Right lobe of liver (tissue), 6 donors: ENCODE results near the gene VAV2. TPM values are rescaled to one million over a fixed set of nuclear protein-coding genes. Genes with fewer than 3 reads are reported as not detected.
"Not testable (repeated sequence)": the region's sequence is repeated elsewhere in the genome, so short reads cannot be mapped to it uniquely, and the experiment has no call there.

Source experiments
- ATAC-seq, 4 donors: fragments of 200-7000 bp; cut with Tn5 transposase; one replicate each; pipeline ENCODE4 v1.9.1; 2020; ENCODE audit warnings: mild to moderate bottlenecking in 4 of 4, moderate library complexity in 4 of 4
- DNase-seq, 3 donors: peaks; one replicate each; pipeline ENCODE4 v3.0.0-alpha.2; 2020
- H3K27ac ChIP-seq, 3 donors: fragments of 200-600 bp; one replicate each; pipeline ENCODE4 v1.8.0; 2022
- H3K27me3 ChIP-seq, 2 donors: fragments of 200-600 bp; one replicate each; pipeline ENCODE4 v1.8.0; 2022
- H3K36me3 ChIP-seq, 4 donors: fragments of 200-600 bp; sonication (generic) in 1 of 4; one replicate each; pipeline versions ENCODE4 v1.5.1 to v1.8.0; 2017 to 2022; ENCODE audit warnings: control low read depth in 1 of 4
- H3K4me1 ChIP-seq, 4 donors: fragments of 200-600 bp; sonication (generic) in 1 of 4; one replicate each; pipeline versions ENCODE4 v1.5.1 to v1.8.0; 2017 to 2022; ENCODE audit warnings: control low read depth in 1 of 4
- H3K4me3 ChIP-seq, 3 donors: fragments of 200-600 bp; one replicate each; pipeline ENCODE4 v1.8.0; 2022
- H3K9me3 ChIP-seq, 4 donors: fragments of 200-600 bp; sonication (generic) in 1 of 4; one replicate each; pipeline versions ENCODE4 v1.5.1 to v1.8.0; 2017 to 2022; ENCODE audit warnings: control low read depth in 1 of 4
- POLR2A ChIP-seq: fragments of 450-650 bp; IDR thresholded peaks from one replicate; pipeline ENCODE4 v1.6.1; 2017; ENCODE audit warnings: antibody characterized with exemption, mild to moderate bottlenecking
- WGBS: methylation state at CpG from one replicate; pipeline ENCODE4 v1.1.6; 2018; ENCODE audit warnings: low coverage, low lambda C conversion rate; ENCODE audit not compliant: insufficient coverage; ENCODE audit errors: missing lambda C conversion rate; 5-methylcytosine and 5-hydroxymethylcytosine counted together
- intact Hi-C, 2 donors: fragments of 100-400 bp; cut with DNase I; formaldehyde crosslinking; loops; one replicate each; pipeline versions ENCODE4 v1.11.2 to v1.14.1; 2022
- total RNA-seq, 6 experiments: library from RNA; depleted of rRNA in 2 of 6; stranded (reverse); fragments of >200 nt in 2 of 6; fragmentation: NEBNext Ultra II Directional in 3 of 6; extraction: Animal tissue kit (Norgen Biotek cat#: 25700) in 3 of 6; gene quantifications; one replicate each; pipeline versions ENCODE4 v1.1.0 to v1.2.4, GENCODE V29; 2016 to 2023
- TF ChIP-seq, protein P1 (sequence below), 4 donors: fragments of 200-600 bp in 3 of 4; fragments of 450-650 bp in 1 of 4; IDR thresholded peaks; one replicate each; pipeline versions ENCODE4 v1.5.1 to v1.8.0; 2016 to 2022; ENCODE audit warnings: antibody characterized with exemption in 4 of 4, mild to moderate bottlenecking in 2 of 4
- donor health status: DM: no; HTN: yes; CAD: no.
- donor health status: DM: no; HTN: no; CAD: no.
- donor health status: DM: no; HTN: no; CAD: no.
- donor health status: DM: no; HTN: yes; CAD: no.
- donor health status: DM: no; HTN: yes; CAD: no.

Gene VAV2
- total RNA-seq, 6 experiments from 2014 or later, result 30.1 to 44.3 (median 34.9) TPM

GRCh38 chr9:133905493-133905892 is 86.6 kb downstream of the VAV2 start:
- Histone ChIP-seq H3K9me3 (no peaks in the 10 kb centered on the region), H3K27me3 (no peaks in the 10 kb centered on the region), H3K27ac (no peak overlapping the region), H3K36me3 (no peaks in the 10 kb centered on the region), H3K4me1 (no peaks in the 10 kb centered on the region), H3K4me3 (no peak overlapping the region)
- ATAC-seq, result no peak
- no CpG with 5 or more reads among the region's 6 CpGs for WGBS
- TF ChIP-seq, protein P1, sequence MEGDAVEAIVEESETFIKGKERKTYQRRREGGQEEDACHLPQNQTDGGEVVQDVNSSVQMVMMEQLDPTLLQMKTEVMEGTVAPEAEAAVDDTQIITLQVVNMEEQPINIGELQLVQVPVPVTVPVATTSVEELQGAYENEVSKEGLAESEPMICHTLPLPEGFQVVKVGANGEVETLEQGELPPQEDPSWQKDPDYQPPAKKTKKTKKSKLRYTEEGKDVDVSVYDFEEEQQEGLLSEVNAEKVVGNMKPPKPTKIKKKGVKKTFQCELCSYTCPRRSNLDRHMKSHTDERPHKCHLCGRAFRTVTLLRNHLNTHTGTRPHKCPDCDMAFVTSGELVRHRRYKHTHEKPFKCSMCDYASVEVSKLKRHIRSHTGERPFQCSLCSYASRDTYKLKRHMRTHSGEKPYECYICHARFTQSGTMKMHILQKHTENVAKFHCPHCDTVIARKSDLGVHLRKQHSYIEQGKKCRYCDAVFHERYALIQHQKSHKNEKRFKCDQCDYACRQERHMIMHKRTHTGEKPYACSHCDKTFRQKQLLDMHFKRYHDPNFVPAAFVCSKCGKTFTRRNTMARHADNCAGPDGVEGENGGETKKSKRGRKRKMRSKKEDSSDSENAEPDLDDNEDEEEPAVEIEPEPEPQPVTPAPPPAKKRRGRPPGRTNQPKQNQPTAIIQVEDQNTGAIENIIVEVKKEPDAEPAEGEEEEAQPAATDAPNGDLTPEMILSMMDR (IDR thresholded peaks at IDR 0.05), result no peak
- no peak for TF ChIP-seq POLR2A
- intact Hi-C loops, result no loop called here
- no peak for DNase-seq

- peak in 2 of 4 donors; percentile 4 to 16 for ATAC-seq
- Histone ChIP-seq H3K36me3 (no peaks in the 10 kb centered on the region), H3K4me1 (no peaks in the 10 kb centered on the region), H3K9me3 (no peaks in the 10 kb centered on the region), H3K27me3 (no peaks in the 10 kb centered on the region), H3K4me3 (no peak overlapping the region), H3K27ac (no peak overlapping the region)
- intact Hi-C loops, result no loop called here
- WGBS, result 89% methylated on average over 10 of the region's 29 CpGs
- TF ChIP-seq, protein P1 (IDR thresholded peaks at IDR 0.05), result no peak
- no peak for TF ChIP-seq POLR2A
- no peak for DNase-seq
These were observed 87.6 kb downstream of the VAV2 start for GRCh38 chr9:133904346-133905090.

DNA sequence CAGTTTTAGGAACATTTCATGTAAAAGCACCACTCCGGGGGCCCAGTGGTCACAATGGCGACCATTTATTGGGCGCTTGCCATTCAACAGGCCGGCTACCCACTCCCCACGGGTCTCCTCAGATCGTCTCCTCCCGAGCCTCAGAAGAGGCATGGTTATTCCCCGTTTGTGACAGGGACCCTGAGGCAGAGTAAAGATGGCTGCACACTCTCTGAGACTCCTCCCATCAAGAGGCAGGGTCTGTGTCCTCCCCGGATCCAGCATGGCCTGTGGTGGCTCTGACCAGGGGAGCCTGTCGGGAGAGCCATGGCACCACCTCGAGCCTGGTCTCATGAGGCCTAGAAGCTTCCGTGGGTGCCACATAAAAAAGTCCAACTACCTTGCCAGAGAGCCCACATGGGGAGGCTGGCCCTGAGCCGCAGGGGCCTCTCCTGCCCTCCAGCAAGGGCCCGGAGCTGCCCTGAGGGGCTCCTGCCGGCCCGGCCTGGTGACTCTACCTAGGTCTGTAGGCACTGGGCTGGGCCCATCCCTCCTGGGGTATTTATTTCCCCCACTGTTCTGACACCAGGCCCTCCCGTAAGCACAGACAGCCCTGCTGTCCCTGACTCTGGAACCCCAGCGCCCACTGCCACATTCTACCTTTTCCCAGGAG is 90.8 kb downstream of the VAV2 start:
- TF ChIP-seq, protein P1 (IDR thresholded peaks at IDR 0.05), result no peak
- no peak for TF ChIP-seq POLR2A
- H3K4me3 ChIP-seq, result no peak overlapping the region
- no peaks in the 10 kb centered on the region for H3K9me3 ChIP-seq
- no peak overlapping the region for H3K27ac ChIP-seq
- ATAC-seq (no peak), DNase-seq (no peak)
- peaks cover 0 to 5% (median 2%) of the 10 kb centered on the region in 4 donors for H3K4me1 ChIP-seq
- intact Hi-C loops, result no loop called here
- no peaks in the 10 kb centered on the region for H3K36me3 ChIP-seq
- H3K27me3 ChIP-seq, result no peaks in the 10 kb centered on the region
- WGBS, result no CpG with 5 or more reads among the region's 18 CpGs

DNA sequence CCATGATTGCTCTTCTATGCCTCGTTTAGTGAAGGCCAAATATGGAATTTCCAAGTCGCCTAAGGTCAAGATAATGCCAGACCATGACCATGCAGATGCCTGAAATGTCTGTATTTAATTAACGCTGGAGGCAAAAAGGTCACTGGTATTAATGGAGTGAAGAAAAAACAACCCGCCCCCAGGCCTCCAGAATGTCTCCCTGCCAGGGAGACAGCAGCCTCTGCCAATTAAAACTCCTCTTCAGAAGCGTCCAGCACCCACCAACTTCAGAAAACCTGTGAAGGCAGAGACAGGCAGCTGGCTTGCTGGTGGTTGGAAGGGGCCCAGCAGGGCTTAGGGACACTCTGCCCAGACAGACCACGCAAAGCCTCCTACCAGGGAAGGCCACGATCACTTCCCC is 94.4 kb downstream of the VAV2 start:
- TF ChIP-seq, protein P1 (IDR thresholded peaks at IDR 0.05), result no peak
- no peak for TF ChIP-seq POLR2A
- DNase-seq (no peak), ATAC-seq (no peak)
- WGBS, result 50% methylated on average over 5 of the region's 7 CpGs
- Histone ChIP-seq H3K4me3 (no peak overlapping the region), H3K36me3 (no peaks in the 10 kb centered on the region), H3K27me3 (no peaks in the 10 kb centered on the region), H3K27ac (no peak overlapping the region), H3K9me3 (no peaks in the 10 kb centered on the region), H3K4me1 (peaks cover 0 to 37% (median 17%) of the 10 kb centered on the region in 4 donors)
- intact Hi-C loops, result no loop called here

GRCh38 chr9:133896007-133896406 is 96.1 kb downstream of the VAV2 start:
- H3K27me3 ChIP-seq, H3K36me3 ChIP-seq, H3K4me3 ChIP-seq, intact Hi-C loops, DNase-seq, H3K9me3 ChIP-seq, ATAC-seq: not testable (repeated sequence)
- H3K27ac ChIP-seq, result peak overlapping the region in 1 of 3 donors; percentile 91
- 42% methylated on average over 13 of the region's 13 CpGs for WGBS
- peaks cover 0 to 38% (median 17%) of the 10 kb centered on the region in 4 donors for H3K4me1 ChIP-seq
